Measurements from ENCODE around the gene HPS4. TPM values are rescaled to one million over a fixed set of nuclear protein-coding genes. Genes with fewer than 3 reads are reported as not detected.
A peak's percentile ranks its signal among the peaks of the same experiment; 100 is the strongest.

Gene HPS4
- total RNA-seq, 2 experiments from 2014 or later, result 32.0 to 35.3 TPM

GRCh38 chr22:26514419-26515161 is 31.0 kb upstream of the HPS4 start:
- no peak for DNase-seq
- ChIA-PET CTCF (interaction anchor here (0.7 to 1.3 kb wide), 2 partner anchors 30 to 722 kb away, joined by 3 read pairs; partner anchors contain the start of genes HPS4 and SRRD), POLR2A (no interaction called here)
- Mint-ChIP-seq H3K9me3 (no peaks in the 10 kb centered on the region), H3K27me3 (no peaks in the 10 kb centered on the region), H3K27ac (no peak overlapping the region), H3K4me3 (no peak overlapping the region), H3K36me3 (ENCODE audit: low read depth) (peaks cover 13% of the 10 kb centered on the region), H3K4me1 (peaks cover 36% of the 10 kb centered on the region)

- H3K36me3 Mint-ChIP-seq (ENCODE audit: low read depth), result peaks cover 19% of the 10 kb centered on the region
- H3K27me3 Mint-ChIP-seq, result no peaks in the 10 kb centered on the region
- H3K4me3 Mint-ChIP-seq, result peak overlapping the region; percentile 93
- no peak overlapping the region for H3K27ac Mint-ChIP-seq
- peaks cover 42% of the 10 kb centered on the region for H3K4me1 Mint-ChIP-seq
- CTCF ChIA-PET, result interaction anchor here (1.1 to 2.2 kb wide), 3 partner anchors 11 to 36 kb away, joined by 3 to 9 read pairs (median 3); partner anchors contain the start of genes HPS4 and SRRD
- DNase-seq, result no peak
- POLR2A ChIA-PET, result no interaction called here
- no peaks in the 10 kb centered on the region for H3K9me3 Mint-ChIP-seq
Observed at GRCh38 chr22:26513838-26514237, 30.3 kb upstream of the HPS4 start.

GRCh38 chr22:26512149-26512793 is 28.7 kb upstream of the HPS4 start, which contains the start of gene TFIP11:
TSS of gene TFIP11 (minus strand) at chr22:26512473. CDS start at chr22:26510272, 2,201 bp downstream.
- H3K4me3 Mint-ChIP-seq, result peak within 1 kb of the TSS; percentile 93
- H3K9me3 Mint-ChIP-seq, result no peaks in the 10 kb centered on the region
- peak; percentile 95 for DNase-seq
- ChIA-PET POLR2A (no interaction called here), CTCF (interaction anchor here (0.8 to 2.2 kb wide), 7 partner anchors 9 to 38 kb away, joined by 3 to 9 read pairs (median 3); no protein-coding TSS in a partner anchor)
- peak within 1 kb of the TSS; percentile 98 for H3K27ac Mint-ChIP-seq
- no peaks in the 10 kb centered on the region for H3K27me3 Mint-ChIP-seq
- H3K4me1 Mint-ChIP-seq, result peaks cover 42% of the 10 kb centered on the region
- peaks cover 25% of the 10 kb centered on the region for H3K36me3 Mint-ChIP-seq (ENCODE audit: low read depth)

- POLR2A ChIA-PET, result no interaction called here
- Mint-ChIP-seq H3K27me3 (no peaks in the 10 kb centered on the region), H3K27ac (no peak overlapping the region), H3K36me3 (ENCODE audit: low read depth) (peaks cover 53% of the 10 kb centered on the region), H3K9me3 (no peaks in the 10 kb centered on the region), H3K4me1 (peaks cover 46% of the 10 kb centered on the region), H3K4me3 (no peak overlapping the region)
- CTCF ChIA-PET, result interaction anchor here (1.3 kb wide), 1 partner anchor 134 kb away, joined by 4 read pairs; no protein-coding TSS in a partner anchor
- no peak for DNase-seq
Observed at GRCh38 chr22:26508148-26508547, 24.6 kb upstream of the HPS4 start.

- Mint-ChIP-seq H3K4me1 (peaks cover 28% of the 10 kb centered on the region), H3K36me3 (ENCODE audit: low read depth) (peaks cover 67% of the 10 kb centered on the region), H3K4me3 (no peak overlapping the region), H3K9me3 (no peaks in the 10 kb centered on the region), H3K27ac (peak overlapping the region; percentile 84), H3K27me3 (no peaks in the 10 kb centered on the region)
- no peak for DNase-seq
- ChIA-PET CTCF (interaction anchor here (0.7 to 3.0 kb wide), 19 partner anchors 9 to 175 kb away, joined by 3 to 23 read pairs (median 4); partner anchors contain the start of genes HPS4, SRRD and TFIP11), POLR2A (no interaction called here)
Observed at GRCh38 chr22:26503758-26504157, 20.2 kb upstream of the HPS4 start.

- Mint-ChIP-seq H3K9me3 (no peaks in the 10 kb centered on the region), H3K4me1 (peaks cover 28% of the 10 kb centered on the region), H3K27me3 (no peaks in the 10 kb centered on the region), H3K4me3 (peak overlapping the region; percentile 41), H3K27ac (peak overlapping the region; percentile 84), H3K36me3 (ENCODE audit: low read depth) (peaks cover 68% of the 10 kb centered on the region)
- ChIA-PET CTCF (interaction anchor here (0.6 to 3.0 kb wide), 24 partner anchors 8 to 176 kb away, joined by 3 to 23 read pairs (median 4); partner anchors contain the start of genes HPS4, SRRD and TFIP11), POLR2A (no interaction called here)
- DNase-seq, result peak; percentile 84
Observed at GRCh38 chr22:26502688-26503561, 19.3 kb upstream of the HPS4 start.

- ChIA-PET POLR2A (no interaction called here), CTCF (interaction anchor here (0.8 to 3.0 kb wide), 8 partner anchors 9 to 60 kb away, joined by 3 to 23 read pairs (median 4); partner anchors contain the start of genes HPS4, SRRD and TFIP11)
- peaks cover 28% of the 10 kb centered on the region for H3K4me1 Mint-ChIP-seq
- no peaks in the 10 kb centered on the region for H3K9me3 Mint-ChIP-seq
- no peaks in the 10 kb centered on the region for H3K27me3 Mint-ChIP-seq
- H3K4me3 Mint-ChIP-seq, result no peak overlapping the region
- H3K27ac Mint-ChIP-seq, result no peak overlapping the region
- peaks cover 72% of the 10 kb centered on the region for H3K36me3 Mint-ChIP-seq (ENCODE audit: low read depth)
- no peak for DNase-seq
Observed at GRCh38 chr22:26501996-26502395, 18.4 kb upstream of the HPS4 start.

GRCh38 chr22:26499188-26499703 is 15.7 kb upstream of the HPS4 start:
- CTCF ChIA-PET, result interaction anchor here (2.8 kb wide), 1 partner anchor 167 kb away, joined by 9 read pairs; no protein-coding TSS in a partner anchor
- peaks cover 25% of the 10 kb centered on the region for H3K4me1 Mint-ChIP-seq
- no peaks in the 10 kb centered on the region for H3K9me3 Mint-ChIP-seq
- no peak overlapping the region for H3K4me3 Mint-ChIP-seq
- no peak for DNase-seq
- H3K36me3 Mint-ChIP-seq (ENCODE audit: low read depth), result peaks cover 70% of the 10 kb centered on the region
- no peaks in the 10 kb centered on the region for H3K27me3 Mint-ChIP-seq
- POLR2A ChIA-PET, result interaction anchor here (1.1 kb wide), 1 partner anchor 15 kb away, joined by 7 read pairs; no protein-coding TSS in a partner anchor
- no peak overlapping the region for H3K27ac Mint-ChIP-seq

GRCh38 chr22:26496456-26496855 is 12.9 kb upstream of the HPS4 start:
- peaks cover 64% of the 10 kb centered on the region for H3K36me3 Mint-ChIP-seq (ENCODE audit: low read depth)

GRCh38 chr22:26494506-26494905 is 10.9 kb upstream of the HPS4 start:
- no peak overlapping the region for H3K27ac Mint-ChIP-seq
- no peak for DNase-seq
- no peaks in the 10 kb centered on the region for H3K9me3 Mint-ChIP-seq
- H3K27me3 Mint-ChIP-seq, result no peaks in the 10 kb centered on the region
- ChIA-PET CTCF (interaction anchor here (0.7 to 1.7 kb wide), 4 partner anchors 8 to 171 kb away, joined by 3 to 6 read pairs (median 4); partner anchors contain the start of genes HPS4 and SRRD), POLR2A (interaction anchor here (0.6 kb wide), 1 partner anchor 27 kb away, joined by 4 read pairs; no protein-coding TSS in a partner anchor)
- H3K4me1 Mint-ChIP-seq, result peaks cover 12% of the 10 kb centered on the region
- peaks cover 58% of the 10 kb centered on the region for H3K36me3 Mint-ChIP-seq (ENCODE audit: low read depth)
- H3K4me3 Mint-ChIP-seq, result no peak overlapping the region

More at GRCh38 chr22:26496456-26496855, 12.9 kb upstream of the HPS4 start:
- peaks cover 12% of the 10 kb centered on the region for H3K4me1 Mint-ChIP-seq
- CTCF ChIA-PET, result no interaction called here
- H3K27me3 Mint-ChIP-seq, result no peaks in the 10 kb centered on the region
- H3K4me3 Mint-ChIP-seq, result no peak overlapping the region
- H3K9me3 Mint-ChIP-seq, result no peaks in the 10 kb centered on the region
- POLR2A ChIA-PET, result no interaction called here
- H3K27ac Mint-ChIP-seq, result no peak overlapping the region
- DNase-seq, result no peak

- Mint-ChIP-seq H3K4me3 (no peak overlapping the region), H3K27me3 (no peaks in the 10 kb centered on the region), H3K36me3 (ENCODE audit: low read depth) (peaks cover 62% of the 10 kb centered on the region), H3K27ac (no peak overlapping the region), H3K4me1 (peaks cover 12% of the 10 kb centered on the region), H3K9me3 (no peaks in the 10 kb centered on the region)
- no peak for DNase-seq
- CTCF ChIA-PET, result interaction anchor here (0.5 to 2.2 kb wide), 5 partner anchors 9 to 151 kb away, joined by 3 to 11 read pairs (median 4); no protein-coding TSS in a partner anchor
- POLR2A ChIA-PET, result no interaction called here
Observed at GRCh38 chr22:26492220-26492619, 8.6 kb upstream of the HPS4 start.
